GM12891 (cell line): ENCODE data around the gene PRKN.

Source experiments
- PAX5 ChIP-seq: IDR thresholded peaks from 2 replicates; pipeline ENCODE4 v1.6.1; 2011; ENCODE audit warnings: low read length, moderate library complexity, mild to moderate bottlenecking; ENCODE audit not compliant: insufficient read depth, severe bottlenecking
- POLR2A ChIP-seq: IDR thresholded peaks from 2 replicates; pipeline ENCODE4 v1.6.1; 2011; ENCODE audit warnings: low read depth, low read length, control low read depth
- POLR2AphosphoS5 ChIP-seq: IDR thresholded peaks from 2 replicates; pipeline ENCODE4 v1.6.1; 2011; ENCODE audit warnings: low read depth, low read length, control low read depth
- POU2F2 ChIP-seq: IDR thresholded peaks from 2 replicates; pipeline ENCODE4 v1.6.1; 2011; ENCODE audit warnings: low read depth, mild to moderate bottlenecking, control low read depth, low read length, moderate library complexity
- TAF1 ChIP-seq: IDR thresholded peaks from 2 replicates; pipeline ENCODE4 v1.6.1; 2011; ENCODE audit warnings: low read depth, low read length, control low read depth

GRCh38 chr6:162301128-162301527 is 426.4 kb downstream of the PRKN start:
- TF ChIP-seq POLR2A = no peak
- TF ChIP-seq POLR2AphosphoS5 = no peak
- TF ChIP-seq POU2F2 = no peak
- TF ChIP-seq TAF1 = no peak
- no peak for TF ChIP-seq PAX5
